Upper lobe of right lung (tissue), 1 donor: ENCODE data around the gene HERC4. TPM values are rescaled to one million over a fixed set of nuclear protein-coding genes. Genes with fewer than 3 reads are reported as not detected.

Source experiments
- ATAC-seq: fragments of 200-7000 bp; cut with Tn5 transposase; one replicate; pipeline ENCODE4 v1.9.1; 2020; ENCODE audit warnings: mild to moderate bottlenecking, moderate library complexity
- DNase-seq: peaks from one replicate; pipeline ENCODE4 v3.0.0-alpha.2; 2020
- H3K27ac ChIP-seq: fragments of 200-600 bp; one replicate; pipeline ENCODE4 v1.8.0; 2022
- H3K27me3 ChIP-seq: fragments of 200-600 bp; one replicate; pipeline ENCODE4 v1.8.0; 2022; ENCODE audit warnings: mild to moderate bottlenecking
- H3K36me3 ChIP-seq: fragments of 200-600 bp; one replicate; pipeline ENCODE4 v1.8.0; 2022
- H3K4me1 ChIP-seq: fragments of 200-600 bp; one replicate; pipeline ENCODE4 v1.8.0; 2022
- H3K4me3 ChIP-seq: fragments of 200-600 bp; one replicate; pipeline ENCODE4 v1.8.0; 2022; ENCODE audit warnings: mild to moderate bottlenecking
- H3K9me3 ChIP-seq: fragments of 200-600 bp; one replicate; pipeline ENCODE4 v1.8.0; 2022
- CTCF ChIP-seq: fragments of 200-600 bp; IDR thresholded peaks from one replicate; pipeline ENCODE4 v1.8.0; 2022; ENCODE audit warnings: antibody characterized with exemption
- intact Hi-C: fragments of 100-400 bp; cut with DNase I; formaldehyde crosslinking; loops from one replicate; pipeline ENCODE4 v1.11.0; 2022
- total RNA-seq: library from RNA; stranded (reverse); fragmentation: NEBNext Ultra II Directional; extraction: Animal tissue kit (Norgen Biotek cat#: 25700); gene quantifications from one replicate; pipeline ENCODE4 v1.2.1, GENCODE V29; 2021
- donor health status: DM: no; HTN: yes; CAD: no; lungs with severe emphysema.

HERC4 gene
- total RNA-seq, 1 donor from 2014 or later, result 55.1 TPM

DNA sequence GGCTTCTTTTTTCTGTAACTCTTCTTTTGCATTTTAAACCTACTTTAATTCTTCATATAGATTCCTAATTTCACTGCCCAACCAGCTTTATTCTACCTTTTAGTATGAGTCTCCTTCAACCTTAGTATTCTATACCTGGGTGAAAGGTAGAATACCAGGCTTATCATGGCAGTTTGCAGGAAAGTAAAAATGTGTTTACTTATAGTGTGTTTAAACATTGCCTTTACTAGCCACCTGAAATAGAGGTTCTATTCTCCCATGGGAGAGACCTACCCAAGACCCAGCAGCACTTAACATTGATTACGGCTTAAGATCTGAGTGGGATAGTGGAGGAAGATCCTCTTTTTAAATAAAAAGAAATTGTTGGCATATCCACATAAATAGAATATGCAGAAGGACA lies 32.6 kb upstream of the HERC4 start:
- no peak overlapping the region for H3K27ac ChIP-seq
- ATAC-seq (no peak), DNase-seq (no peak)
- intact Hi-C loops, result no loop called here
- H3K36me3 ChIP-seq, result no peaks in the 10 kb centered on the region
- no peaks in the 10 kb centered on the region for H3K27me3 ChIP-seq
- no peak overlapping the region for H3K4me3 ChIP-seq
- peaks cover 4% of the 10 kb centered on the region for H3K4me1 ChIP-seq
- H3K9me3 ChIP-seq, result no peaks in the 10 kb centered on the region
- no peak for TF ChIP-seq CTCF

DNA sequence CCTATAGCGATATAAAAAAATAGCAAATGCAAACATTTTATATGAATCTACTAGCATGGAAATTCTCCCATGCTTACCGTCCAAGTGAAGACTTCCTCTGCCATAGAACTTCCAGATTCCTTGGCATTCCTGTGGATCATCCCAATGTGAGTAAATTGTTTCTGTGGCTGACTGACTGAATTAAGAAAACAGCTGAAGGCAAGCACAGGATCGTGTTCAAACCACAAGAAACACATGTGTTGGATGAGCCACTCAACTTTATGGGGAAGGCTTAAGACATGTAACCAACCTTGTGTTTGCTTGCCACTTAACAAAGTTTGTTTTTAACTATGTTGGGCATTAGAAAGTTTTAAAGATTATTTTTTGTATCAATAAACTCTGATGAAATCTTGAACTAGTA lies 31.6 kb upstream of the HERC4 start:
- no peak for ATAC-seq
- intact Hi-C loops, result no loop called here

DNA sequence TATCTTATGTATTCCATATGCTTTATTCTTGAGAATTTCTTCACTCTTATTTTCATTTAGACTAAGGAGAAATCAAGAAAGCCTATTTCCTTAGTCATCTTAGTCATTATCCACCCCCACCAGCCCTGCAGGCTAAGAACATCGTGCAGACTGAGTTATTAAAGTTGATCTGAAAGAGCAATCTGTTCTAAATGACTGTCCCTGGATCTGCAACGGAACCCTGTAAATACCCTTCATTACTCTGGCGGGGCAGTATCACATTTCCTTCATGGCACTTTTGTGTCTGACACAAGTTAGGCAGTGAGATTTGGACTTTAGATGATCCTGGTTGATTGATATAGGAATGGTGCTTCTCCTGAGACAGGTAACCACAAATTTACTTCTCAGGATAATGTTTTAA lies 30.7 kb upstream of the HERC4 start:
- Histone ChIP-seq H3K27ac (no peak overlapping the region), H3K4me3 (no peak overlapping the region), H3K9me3 (no peaks in the 10 kb centered on the region), H3K27me3 (no peaks in the 10 kb centered on the region), H3K36me3 (no peaks in the 10 kb centered on the region), H3K4me1 (peaks cover 4% of the 10 kb centered on the region)
- no peak for TF ChIP-seq CTCF
- DNase-seq, result no peak
- no peak for ATAC-seq
- intact Hi-C loops, result no loop called here

More for the DNA sequence above, 31.6 kb upstream of the HERC4 start:
- DNase-seq, result no peak
- Histone ChIP-seq H3K4me1 (peaks cover 4% of the 10 kb centered on the region), H3K9me3 (no peaks in the 10 kb centered on the region), H3K27ac (no peak overlapping the region), H3K36me3 (no peaks in the 10 kb centered on the region), H3K27me3 (no peaks in the 10 kb centered on the region), H3K4me3 (no peak overlapping the region)
- no peak for TF ChIP-seq CTCF

GRCh38 chr10:68103901-68104300 lies 28.8 kb upstream of the HERC4 start:
- ATAC-seq (no peak), DNase-seq (no peak)
- intact Hi-C loops, result no loop called here
- TF ChIP-seq CTCF, result no peak
- Histone ChIP-seq H3K4me3 (no peak overlapping the region), H3K36me3 (no peaks in the 10 kb centered on the region), H3K9me3 (no peaks in the 10 kb centered on the region), H3K27ac (no peak overlapping the region), H3K4me1 (no peaks in the 10 kb centered on the region), H3K27me3 (no peaks in the 10 kb centered on the region)

- intact Hi-C loops, result no loop called here
- ATAC-seq, result no peak
- DNase-seq, result no peak
- Histone ChIP-seq H3K4me3 (no peak overlapping the region), H3K36me3 (no peaks in the 10 kb centered on the region), H3K27ac (no peak overlapping the region), H3K4me1 (no peaks in the 10 kb centered on the region), H3K27me3 (no peaks in the 10 kb centered on the region), H3K9me3 (no peaks in the 10 kb centered on the region)
- no peak for TF ChIP-seq CTCF
These were observed 28.3 kb upstream of the HERC4 start for GRCh38 chr10:68103261-68103878.

- DNase-seq (no peak), ATAC-seq (no peak)
- no peaks in the 10 kb centered on the region for H3K4me1 ChIP-seq
- H3K9me3 ChIP-seq, result no peaks in the 10 kb centered on the region
- no peak overlapping the region for H3K4me3 ChIP-seq
- H3K27me3 ChIP-seq, result no peaks in the 10 kb centered on the region
- no peaks in the 10 kb centered on the region for H3K36me3 ChIP-seq
- intact Hi-C loops, result no loop called here
- no peak for TF ChIP-seq CTCF
- no peak overlapping the region for H3K27ac ChIP-seq
These were observed 26.0 kb upstream of the HERC4 start for GRCh38 chr10:68101066-68101465.
